Right hindlimb (tissue), 1 donor: ENCODE data around the gene PPM1E.
A peak's percentile ranks its signal among the peaks of the same experiment; 100 is the strongest.

Experiments
- DNase-seq: peaks from one replicate; pipeline ENCODE4 v3.0.0-alpha.2; 2018

The PPM1E gene

GRCh38 chr17:59000022-59000421 lies 244.4 kb downstream of the PPM1E start:
- DNase-seq, result no peak

DNA sequence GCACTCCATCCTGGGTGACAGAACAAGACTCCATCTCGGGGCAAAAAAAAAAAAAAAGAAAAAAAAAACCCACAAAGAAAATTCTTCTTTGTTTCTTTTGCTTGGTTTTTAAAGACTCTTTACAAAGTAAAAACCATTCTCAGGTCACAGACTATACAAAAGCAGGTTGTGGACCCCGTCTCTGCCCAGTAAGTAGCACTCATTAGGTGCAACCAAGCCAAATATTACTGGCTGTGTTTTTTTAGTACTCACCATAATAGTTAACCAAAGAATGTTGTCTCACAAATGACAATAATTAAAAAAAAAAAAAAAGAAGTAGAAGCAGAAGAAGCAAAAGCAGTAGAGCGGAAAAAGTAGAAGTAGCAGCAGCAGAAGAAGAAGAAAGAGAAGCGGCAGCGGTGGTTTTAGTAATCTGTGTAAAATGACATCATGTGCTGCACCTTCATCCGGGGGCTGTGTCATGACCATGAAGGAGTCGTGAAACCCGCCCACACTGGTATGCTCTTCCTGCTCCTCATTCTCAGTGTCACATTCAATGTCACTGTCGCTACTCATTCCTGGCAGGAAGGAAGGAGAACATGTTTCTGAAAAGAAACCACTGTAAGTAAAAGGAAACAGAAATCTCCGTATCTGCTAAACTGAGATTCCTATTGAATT lies 245.6 kb downstream of the PPM1E start:
- DNase-seq, result peak; percentile 22

DNA sequence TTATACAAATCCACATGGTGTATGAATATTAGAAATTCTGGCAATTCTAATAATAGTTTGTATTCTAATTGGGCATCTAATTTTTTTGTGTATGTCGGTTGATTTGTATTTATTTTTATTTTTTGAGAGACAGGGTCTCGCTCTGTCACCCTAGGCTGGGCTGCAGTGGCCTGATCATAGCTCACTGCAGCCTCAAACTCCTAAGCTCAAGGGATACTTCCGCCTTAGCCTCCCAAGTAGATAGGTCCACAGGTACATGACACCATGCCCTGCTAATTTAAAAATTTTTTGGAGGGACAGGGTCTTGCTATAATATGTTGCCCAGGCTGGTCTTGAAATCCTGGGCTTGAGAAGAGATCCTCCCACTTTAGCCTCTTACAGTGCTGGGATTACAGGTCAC lies 246.5 kb downstream of the PPM1E start:
- DNase-seq, result no peak

- no peak for DNase-seq
Measured at GRCh38 chr17:59002848-59003247, 247.2 kb downstream of the PPM1E start.

DNA sequence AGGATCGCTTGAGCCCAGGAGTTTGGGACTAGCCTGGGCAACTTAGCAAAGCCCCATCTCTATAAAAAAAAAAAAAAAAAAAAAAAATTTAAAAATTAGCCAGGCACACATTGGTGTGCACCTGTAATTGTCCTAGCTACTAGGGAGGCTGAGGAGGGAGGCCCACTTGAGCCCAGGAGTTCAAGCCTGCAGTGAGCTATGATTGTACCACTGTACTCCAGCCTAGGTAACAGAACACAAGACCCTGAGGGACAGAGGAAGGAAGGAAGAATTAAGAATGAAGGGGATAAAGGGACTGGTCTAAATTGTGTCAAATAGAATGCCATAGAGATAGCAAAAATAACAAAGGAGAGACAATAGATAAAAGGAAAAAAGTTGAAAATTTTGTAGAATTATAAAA lies 248.2 kb downstream of the PPM1E start:
- no peak for DNase-seq

DNA sequence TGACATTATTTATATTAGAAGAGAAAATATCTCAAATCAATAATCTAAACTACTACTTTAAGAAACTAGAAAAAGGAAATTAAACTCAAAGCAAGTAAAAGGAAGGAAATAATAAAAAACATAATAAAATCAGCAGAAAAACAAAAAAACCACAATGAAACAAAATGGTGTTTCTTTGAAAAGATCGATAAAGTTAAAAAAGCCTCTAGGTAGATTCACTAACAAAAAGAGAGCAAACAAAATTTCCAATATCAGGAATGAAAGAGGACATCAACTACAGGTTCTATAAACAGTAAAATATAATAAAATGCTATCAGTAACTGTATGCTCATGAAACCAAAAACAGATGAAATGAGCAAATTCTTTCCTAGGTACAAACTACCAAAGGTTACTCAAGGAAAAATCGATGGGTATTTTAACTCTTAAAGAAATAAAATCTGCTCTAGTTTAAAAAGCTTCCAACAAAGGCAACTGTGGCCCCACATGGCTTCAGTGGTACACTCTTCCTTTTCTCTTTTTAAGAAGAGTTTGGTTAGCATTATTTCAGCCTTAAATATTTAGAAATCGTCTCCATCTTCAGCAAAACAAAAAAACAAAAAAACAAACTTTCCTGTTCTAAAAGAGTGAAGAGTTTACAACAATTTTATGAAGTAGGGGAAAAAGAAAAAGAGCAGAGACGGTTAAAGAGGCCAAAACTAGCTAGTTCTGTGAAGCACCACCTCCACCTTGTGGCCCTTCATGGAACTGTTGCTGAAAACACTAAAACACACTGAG lies 248.9 kb downstream of the PPM1E start:
- peak; percentile 49 for DNase-seq

DNA sequence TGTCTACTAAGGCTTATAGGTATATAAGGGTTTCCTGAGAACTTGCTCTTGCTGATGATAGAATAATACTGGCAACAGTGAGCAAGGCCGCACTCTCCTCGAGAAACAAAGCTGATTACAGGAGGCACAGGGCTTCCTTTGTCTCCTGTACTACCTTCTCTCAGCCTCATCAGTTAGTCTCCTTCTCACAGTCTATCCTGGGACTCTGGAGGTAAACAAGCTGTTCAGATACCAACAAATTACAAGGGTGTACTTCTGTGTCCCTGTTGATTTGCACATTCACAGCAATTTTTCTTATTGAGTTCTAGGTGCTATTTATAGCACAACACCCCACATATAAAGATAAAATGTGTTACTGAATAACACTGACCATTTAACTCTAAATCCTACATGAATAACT lies 252.3 kb downstream of the PPM1E start:
- DNase-seq, result no peak

DNA sequence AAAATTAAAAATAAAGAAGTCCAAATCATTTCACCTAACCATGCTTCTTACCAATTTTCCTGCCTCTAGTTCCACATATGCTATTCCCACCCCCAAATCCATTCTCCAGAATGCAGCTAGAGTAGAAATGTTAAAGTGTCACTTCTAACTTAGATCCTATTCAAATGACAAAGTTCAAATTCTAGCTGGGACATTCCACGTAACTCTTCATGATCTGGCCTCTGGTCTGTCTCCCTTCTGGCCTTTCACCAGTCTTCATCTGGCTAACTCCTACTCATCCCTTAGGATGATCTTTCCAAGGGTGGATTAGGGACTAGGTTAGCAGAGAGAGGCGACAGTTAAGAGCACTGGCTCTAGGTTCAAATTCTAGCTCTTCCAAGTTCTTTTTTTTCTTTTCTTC lies 253.1 kb downstream of the PPM1E start:
- DNase-seq, result no peak

DNA sequence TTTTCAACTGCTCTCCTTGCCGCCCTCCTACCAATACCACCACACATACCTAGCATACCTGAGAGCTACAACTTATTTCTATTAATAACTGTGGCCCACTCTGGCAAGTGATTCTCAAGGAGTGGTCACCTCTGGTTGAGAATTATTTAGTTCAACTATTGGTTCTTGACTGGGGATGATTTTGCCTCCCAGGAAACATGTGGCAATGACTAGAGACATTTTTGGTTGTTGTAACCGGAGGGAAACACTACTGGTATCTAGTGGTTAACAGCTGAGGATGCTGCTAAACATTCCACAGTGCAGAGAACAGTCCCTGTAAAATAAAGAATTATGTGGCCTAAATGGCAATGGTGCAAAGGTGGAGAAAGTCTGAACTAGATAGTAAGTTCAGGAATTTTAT lies 254.4 kb downstream of the PPM1E start:
- DNase-seq, result no peak

DNA sequence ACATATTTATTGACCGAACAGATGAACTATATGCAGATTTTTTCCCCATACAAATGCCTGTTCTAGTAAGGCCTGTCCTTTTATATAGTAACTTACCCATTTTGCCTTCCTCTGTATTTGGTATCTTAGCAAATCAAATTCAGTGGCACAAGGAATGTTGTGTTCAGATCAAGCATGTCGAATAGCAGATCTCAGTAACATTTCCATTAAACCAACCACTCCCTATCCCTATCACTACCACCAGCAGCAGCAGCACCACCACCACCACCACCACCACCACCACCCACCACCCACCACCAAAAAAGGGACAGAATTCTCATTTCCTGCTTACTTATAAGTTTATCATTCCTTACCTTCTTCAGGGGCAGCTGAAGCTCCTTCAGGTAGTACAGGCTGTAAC lies 256.3 kb downstream of the PPM1E start:
- no peak for DNase-seq

DNA sequence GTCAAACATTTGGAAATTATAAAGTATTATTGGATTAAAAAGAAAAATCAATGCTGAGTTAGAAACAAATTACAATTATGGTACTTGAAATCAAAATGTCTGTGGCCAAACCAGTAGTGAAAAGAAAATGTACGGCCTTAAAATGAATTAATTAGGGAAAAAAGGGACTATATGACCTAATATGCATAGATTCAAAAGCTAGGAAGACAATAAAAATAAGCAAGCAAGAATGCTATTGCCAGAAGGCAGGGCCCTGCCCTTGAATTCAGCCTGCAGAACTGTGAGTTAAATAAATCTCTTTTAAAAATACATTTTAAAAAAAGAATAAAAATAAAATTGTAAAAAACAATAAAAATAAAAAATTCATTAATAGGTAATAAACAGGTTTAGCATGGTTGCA lies 262.4 kb downstream of the PPM1E start:
- DNase-seq, result no peak

DNA sequence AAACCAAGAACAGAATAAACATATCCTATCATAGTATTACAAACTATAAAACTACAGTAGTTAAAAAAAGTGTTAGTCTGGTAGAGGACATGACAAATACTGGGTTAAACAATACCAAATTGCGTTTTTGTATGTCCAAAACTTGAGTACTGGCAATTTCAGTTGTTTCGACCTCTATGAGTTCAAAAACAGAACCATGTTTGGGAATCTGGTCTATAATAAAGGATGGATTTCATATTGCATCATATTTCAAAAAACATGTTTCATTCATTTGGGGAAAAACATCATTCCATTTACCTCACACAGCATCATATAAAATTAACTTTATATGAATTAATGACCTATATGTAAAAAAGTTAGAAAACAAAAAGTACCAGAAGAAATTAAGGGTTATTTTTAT lies 269.3 kb downstream of the PPM1E start:
- DNase-seq, result no peak

- DNase-seq, result no peak
Measured at GRCh38 chr17:59026176-59026939, 270.7 kb downstream of the PPM1E start.

GRCh38 chr17:59027750-59028149 lies 272.1 kb downstream of the PPM1E start:
- no peak for DNase-seq

- DNase-seq, result peak; percentile 33
Measured at GRCh38 chr17:59028328-59028727, 272.7 kb downstream of the PPM1E start.

GRCh38 chr17:59030811-59031210 lies 275.2 kb downstream of the PPM1E start:
- no peak for DNase-seq
